ENCODE measurements around the gene AATF. TPM values are rescaled to one million over a fixed set of nuclear protein-coding genes. Genes with fewer than 3 reads are reported as not detected.

AATF gene
- total and polyA plus RNA-seq, 9 of the 15 experiments (the other 6 are each of a cell fraction or from before 2014, with no cell fraction given), result 34.5 to 133 (median 90.1) TPM

DNA sequence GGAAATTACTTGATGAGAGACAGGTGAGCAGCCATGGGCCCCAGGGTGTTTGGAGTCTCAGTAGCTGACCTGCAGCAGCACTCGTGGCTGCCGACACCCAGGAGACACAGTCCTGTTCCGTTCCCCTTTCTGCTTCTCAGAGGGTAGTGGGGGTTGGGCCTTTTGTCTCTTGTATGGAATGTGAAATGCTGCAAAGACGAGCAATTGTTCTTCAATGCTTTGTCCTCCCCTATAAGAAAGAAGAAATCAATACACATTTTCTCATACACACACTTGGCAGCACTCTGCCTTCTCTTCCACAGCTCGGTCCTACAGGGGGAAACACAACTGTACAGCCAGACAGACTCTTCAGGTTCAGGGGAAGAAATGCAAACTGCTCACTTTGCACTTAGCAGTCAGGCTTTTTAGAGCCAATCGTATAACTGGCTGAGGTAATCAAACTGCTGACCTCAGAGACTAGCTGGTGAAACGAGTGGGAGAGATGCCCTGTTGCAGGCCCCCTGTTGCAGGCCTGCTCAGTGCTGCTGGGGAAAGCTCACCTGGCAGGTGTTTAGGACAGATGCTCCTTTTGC is 96.7 kb downstream of the AATF start (continued):
- TF ChIP-seq, protein P1, sequence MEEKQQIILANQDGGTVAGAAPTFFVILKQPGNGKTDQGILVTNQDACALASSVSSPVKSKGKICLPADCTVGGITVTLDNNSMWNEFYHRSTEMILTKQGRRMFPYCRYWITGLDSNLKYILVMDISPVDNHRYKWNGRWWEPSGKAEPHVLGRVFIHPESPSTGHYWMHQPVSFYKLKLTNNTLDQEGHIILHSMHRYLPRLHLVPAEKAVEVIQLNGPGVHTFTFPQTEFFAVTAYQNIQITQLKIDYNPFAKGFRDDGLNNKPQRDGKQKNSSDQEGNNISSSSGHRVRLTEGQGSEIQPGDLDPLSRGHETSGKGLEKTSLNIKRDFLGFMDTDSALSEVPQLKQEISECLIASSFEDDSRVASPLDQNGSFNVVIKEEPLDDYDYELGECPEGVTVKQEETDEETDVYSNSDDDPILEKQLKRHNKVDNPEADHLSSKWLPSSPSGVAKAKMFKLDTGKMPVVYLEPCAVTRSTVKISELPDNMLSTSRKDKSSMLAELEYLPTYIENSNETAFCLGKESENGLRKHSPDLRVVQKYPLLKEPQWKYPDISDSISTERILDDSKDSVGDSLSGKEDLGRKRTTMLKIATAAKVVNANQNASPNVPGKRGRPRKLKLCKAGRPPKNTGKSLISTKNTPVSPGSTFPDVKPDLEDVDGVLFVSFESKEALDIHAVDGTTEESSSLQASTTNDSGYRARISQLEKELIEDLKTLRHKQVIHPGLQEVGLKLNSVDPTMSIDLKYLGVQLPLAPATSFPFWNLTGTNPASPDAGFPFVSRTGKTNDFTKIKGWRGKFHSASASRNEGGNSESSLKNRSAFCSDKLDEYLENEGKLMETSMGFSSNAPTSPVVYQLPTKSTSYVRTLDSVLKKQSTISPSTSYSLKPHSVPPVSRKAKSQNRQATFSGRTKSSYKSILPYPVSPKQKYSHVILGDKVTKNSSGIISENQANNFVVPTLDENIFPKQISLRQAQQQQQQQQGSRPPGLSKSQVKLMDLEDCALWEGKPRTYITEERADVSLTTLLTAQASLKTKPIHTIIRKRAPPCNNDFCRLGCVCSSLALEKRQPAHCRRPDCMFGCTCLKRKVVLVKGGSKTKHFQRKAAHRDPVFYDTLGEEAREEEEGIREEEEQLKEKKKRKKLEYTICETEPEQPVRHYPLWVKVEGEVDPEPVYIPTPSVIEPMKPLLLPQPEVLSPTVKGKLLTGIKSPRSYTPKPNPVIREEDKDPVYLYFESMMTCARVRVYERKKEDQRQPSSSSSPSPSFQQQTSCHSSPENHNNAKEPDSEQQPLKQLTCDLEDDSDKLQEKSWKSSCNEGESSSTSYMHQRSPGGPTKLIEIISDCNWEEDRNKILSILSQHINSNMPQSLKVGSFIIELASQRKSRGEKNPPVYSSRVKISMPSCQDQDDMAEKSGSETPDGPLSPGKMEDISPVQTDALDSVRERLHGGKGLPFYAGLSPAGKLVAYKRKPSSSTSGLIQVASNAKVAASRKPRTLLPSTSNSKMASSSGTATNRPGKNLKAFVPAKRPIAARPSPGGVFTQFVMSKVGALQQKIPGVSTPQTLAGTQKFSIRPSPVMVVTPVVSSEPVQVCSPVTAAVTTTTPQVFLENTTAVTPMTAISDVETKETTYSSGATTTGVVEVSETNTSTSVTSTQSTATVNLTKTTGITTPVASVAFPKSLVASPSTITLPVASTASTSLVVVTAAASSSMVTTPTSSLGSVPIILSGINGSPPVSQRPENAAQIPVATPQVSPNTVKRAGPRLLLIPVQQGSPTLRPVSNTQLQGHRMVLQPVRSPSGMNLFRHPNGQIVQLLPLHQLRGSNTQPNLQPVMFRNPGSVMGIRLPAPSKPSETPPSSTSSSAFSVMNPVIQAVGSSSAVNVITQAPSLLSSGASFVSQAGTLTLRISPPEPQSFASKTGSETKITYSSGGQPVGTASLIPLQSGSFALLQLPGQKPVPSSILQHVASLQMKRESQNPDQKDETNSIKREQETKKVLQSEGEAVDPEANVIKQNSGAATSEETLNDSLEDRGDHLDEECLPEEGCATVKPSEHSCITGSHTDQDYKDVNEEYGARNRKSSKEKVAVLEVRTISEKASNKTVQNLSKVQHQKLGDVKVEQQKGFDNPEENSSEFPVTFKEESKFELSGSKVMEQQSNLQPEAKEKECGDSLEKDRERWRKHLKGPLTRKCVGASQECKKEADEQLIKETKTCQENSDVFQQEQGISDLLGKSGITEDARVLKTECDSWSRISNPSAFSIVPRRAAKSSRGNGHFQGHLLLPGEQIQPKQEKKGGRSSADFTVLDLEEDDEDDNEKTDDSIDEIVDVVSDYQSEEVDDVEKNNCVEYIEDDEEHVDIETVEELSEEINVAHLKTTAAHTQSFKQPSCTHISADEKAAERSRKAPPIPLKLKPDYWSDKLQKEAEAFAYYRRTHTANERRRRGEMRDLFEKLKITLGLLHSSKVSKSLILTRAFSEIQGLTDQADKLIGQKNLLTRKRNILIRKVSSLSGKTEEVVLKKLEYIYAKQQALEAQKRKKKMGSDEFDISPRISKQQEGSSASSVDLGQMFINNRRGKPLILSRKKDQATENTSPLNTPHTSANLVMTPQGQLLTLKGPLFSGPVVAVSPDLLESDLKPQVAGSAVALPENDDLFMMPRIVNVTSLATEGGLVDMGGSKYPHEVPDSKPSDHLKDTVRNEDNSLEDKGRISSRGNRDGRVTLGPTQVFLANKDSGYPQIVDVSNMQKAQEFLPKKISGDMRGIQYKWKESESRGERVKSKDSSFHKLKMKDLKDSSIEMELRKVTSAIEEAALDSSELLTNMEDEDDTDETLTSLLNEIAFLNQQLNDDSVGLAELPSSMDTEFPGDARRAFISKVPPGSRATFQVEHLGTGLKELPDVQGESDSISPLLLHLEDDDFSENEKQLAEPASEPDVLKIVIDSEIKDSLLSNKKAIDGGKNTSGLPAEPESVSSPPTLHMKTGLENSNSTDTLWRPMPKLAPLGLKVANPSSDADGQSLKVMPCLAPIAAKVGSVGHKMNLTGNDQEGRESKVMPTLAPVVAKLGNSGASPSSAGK (IDR thresholded peaks at IDR 0.05), result no peak
- TF ChIP-seq DIDO1 (tag; IDR thresholded peaks at IDR 0.05; ENCODE audit: low read depth) (no peak), PTRF (tag; IDR thresholded peaks at IDR 0.05) (no peak), MTF1 (CRISPR knock-in tag; IDR thresholded peaks at IDR 0.05; ENCODE audit: borderline replicate concordance) (no peak), ZNF778 (CRISPR knock-in tag; IDR thresholded peaks at IDR 0.05) (no peak), ESRRB (CRISPR knock-in tag; IDR thresholded peaks at IDR 0.05; ENCODE audit: borderline replicate concordance) (no peak), ZNF561 (CRISPR knock-in tag; conservative IDR thresholded peaks at IDR 0.05) (no peak), ZNF277 (CRISPR knock-in tag; IDR thresholded peaks at IDR 0.05; ENCODE audit: borderline replicate concordance) (no peak)
- TF ChIP-seq, protein P2, sequence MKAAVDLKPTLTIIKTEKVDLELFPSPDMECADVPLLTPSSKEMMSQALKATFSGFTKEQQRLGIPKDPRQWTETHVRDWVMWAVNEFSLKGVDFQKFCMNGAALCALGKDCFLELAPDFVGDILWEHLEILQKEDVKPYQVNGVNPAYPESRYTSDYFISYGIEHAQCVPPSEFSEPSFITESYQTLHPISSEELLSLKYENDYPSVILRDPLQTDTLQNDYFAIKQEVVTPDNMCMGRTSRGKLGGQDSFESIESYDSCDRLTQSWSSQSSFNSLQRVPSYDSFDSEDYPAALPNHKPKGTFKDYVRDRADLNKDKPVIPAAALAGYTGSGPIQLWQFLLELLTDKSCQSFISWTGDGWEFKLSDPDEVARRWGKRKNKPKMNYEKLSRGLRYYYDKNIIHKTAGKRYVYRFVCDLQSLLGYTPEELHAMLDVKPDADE (conservative IDR thresholded peaks at IDR 0.05; ENCODE audit: control insufficient read depth, low read depth, low read length), result no peak
